ENCODE results near the gene BHLHE40. TPM values are rescaled to one million over a fixed set of nuclear protein-coding genes. Genes with fewer than 3 reads are reported as not detected.

BHLHE40 gene
- total and polyA plus RNA-seq, 10 of the 15 experiments (the other 5 are each of a cell fraction or from before 2014, with no cell fraction given), result 25.2 to 106 (median 51.4) TPM

- ChIA-PET RAD21 (ENCODE audit: unreplicated experiment) (interaction anchor here (0.6 to 10.7 kb wide), 16 partner anchors 10 to 314 kb away, joined by 3 to 194 read pairs (median 6); partner anchors contain the start of gene BHLHE40), SMC1A (ENCODE audit: uncharacterized antibody, unreplicated experiment) (interaction anchor here (0.7 to 10.0 kb wide), 12 partner anchors 8 to 314 kb away, joined by 3 to 163 read pairs (median 4); partner anchors contain the start of gene BHLHE40), CTCF (interaction anchor here (0.6 to 7.5 kb wide), 21 partner anchors 9 to 315 kb away, joined by 3 to 63 read pairs (median 4); partner anchors contain the start of gene BHLHE40), POLR2A (interaction anchor here (0.6 to 8.5 kb wide), 8 partner anchors 12 to 297 kb away, joined by 3 to 94 read pairs (median 4); partner anchors contain the start of gene BHLHE40)
- no peak for TF ChIP-seq REST (IDR thresholded peaks at IDR 0.05; ENCODE audit: low read depth, low read length)
- TF ChIP-seq SMARCA5 (IDR thresholded peaks at IDR 0.05), result 0 out of 2 replicates have a peak, but pooled peaks have one; percentile 43
- TF ChIP-seq CHD1 (IDR thresholded peaks at IDR 0.05; ENCODE audit: low read depth, low read length), result no peak
- Histone ChIP-seq H3K36me3 (ENCODE audit: control insufficient read depth in 2 of 2, insufficient read depth in 2 of 2, low read length in 1 of 2) (no peaks in the 10 kb centered on the region), H4K20me1 (ENCODE audit: control insufficient read depth, insufficient read depth) (no peaks in the 10 kb centered on the region), H3K9ac (ENCODE audit: control insufficient read depth, insufficient read depth, low read length) (peak overlapping the region; percentile 10; the same call in 1 of the 2 replicates), H3K9me3 (replicated peaks; ENCODE audit: control insufficient read depth, insufficient read depth, low read length) (peaks cover 2% of the 10 kb centered on the region; the same call in 2 of the 3 replicates), H3K27ac (ENCODE audit: control insufficient read depth, insufficient read depth) (no peak overlapping the region), H3K4me1 (ENCODE audit: control insufficient read depth, insufficient read depth, low read length) (peaks cover 34% of the 10 kb centered on the region), H3K4me2 (ENCODE audit: control insufficient read depth, insufficient read depth) (peak overlapping the region; percentile 95; the same call in 1 of the 2 replicates), H2AFZ (ENCODE audit: control insufficient read depth, low read depth, low read length) (no peak overlapping the region), H3K27me3 (replicated peaks in 1 of 2; ENCODE audit: control insufficient read depth in 2 of 2, insufficient read depth in 2 of 2, low read length in 1 of 2) (no peaks in the 10 kb centered on the region), H3K4me3 (no peak overlapping the region), H3K79me2 (ENCODE audit: control insufficient read depth, insufficient read depth, low read length) (no peaks in the 10 kb centered on the region)
- BruUV-seq (replicated peaks), result no TSS peak
- DNase-seq (ENCODE audit: low read depth, low spot score) (no peak), ATAC-seq (no peak), FAIRE-seq (no peak)
- WGBS (ENCODE audit: insufficient coverage, insufficient replicate concordance, low lambda C conversion rate, missing lambda C conversion rate), result 38% methylated on average over 5 of the region's 5 CpGs
- intact Hi-C loops (cut with micrococcal nuclease; ENCODE audit: unreplicated experiment), result loop anchor here (1.0 to 5.0 kb wide), 5 partner anchors 42 to 194 kb away; no protein-coding TSS in a partner anchor
- in situ Hi-C loops (cut with MboI), result no loop called here
Observed at GRCh38 chr3:5026046-5026362, 46.8 kb downstream of the BHLHE40 start.

Data from GM12878 (cell line).